ENCODE measurements around the gene AZU1.
"Not testable (repeated sequence)": the region's sequence is repeated elsewhere in the genome, so short reads cannot be mapped to it uniquely, and the experiment has no call there.

Gene AZU1

GRCh38 chr19:810077-810855 is 17.4 kb upstream of the AZU1 start:
- DNase-seq (ENCODE audit: low read depth in 2 of 2) = no peak

GRCh38 chr19:810883-811489 is 16.7 kb upstream of the AZU1 start:
- no peak for DNase-seq (ENCODE audit: low read depth in 2 of 2)

- DNase-seq (ENCODE audit: low read depth in 2 of 2) = no peak
Observed at GRCh38 chr19:811506-812048, 16.1 kb upstream of the AZU1 start.

GRCh38 chr19:812049-812746 is 15.4 kb upstream of the AZU1 start:
- no peak for DNase-seq (ENCODE audit: low read depth in 2 of 2)

GRCh38 chr19:812747-813218 is 14.9 kb upstream of the AZU1 start:
- DNase-seq (ENCODE audit: low read depth in 2 of 2) = no peak

GRCh38 chr19:813219-814151 is 14.2 kb upstream of the AZU1 start:
- DNase-seq (ENCODE audit: low read depth in 2 of 2) = no peak

- no peak for DNase-seq (ENCODE audit: low read depth in 2 of 2)
Observed at GRCh38 chr19:814152-815078, 13.2 kb upstream of the AZU1 start.

- no peak for DNase-seq (ENCODE audit: low read depth in 2 of 2)
Observed at GRCh38 chr19:815079-815774, 12.4 kb upstream of the AZU1 start.

GRCh38 chr19:815775-816499 is 11.7 kb upstream of the AZU1 start:
- DNase-seq (ENCODE audit: low read depth in 2 of 2) = no peak

GRCh38 chr19:816500-816857 is 11.2 kb upstream of the AZU1 start:
- no peak for DNase-seq (ENCODE audit: low read depth in 2 of 2)

GRCh38 chr19:820212-820611 is 7.4 kb upstream of the AZU1 start:
- not testable (repeated sequence) for DNase-seq (ENCODE audit: low read depth in 2 of 2)

- DNase-seq (ENCODE audit: low read depth in 2 of 2) = no peak
Observed at GRCh38 chr19:821231-821824, 6.3 kb upstream of the AZU1 start.

GRCh38 chr19:821825-822503 is 5.7 kb upstream of the AZU1 start, which contains the start of gene PLPPR3:
Gene PLPPR3, minus strand, starts transcription at chr19:821955. Its CDS starts 396 bp downstream, at chr19:821559.
- DNase-seq (ENCODE audit: low read depth in 2 of 2) = no peak

GRCh38 chr19:823565-824121 is 4.0 kb upstream of the AZU1 start:
- no peak for DNase-seq (ENCODE audit: low read depth in 2 of 2)

GRCh38 chr19:824885-825284 is 2.8 kb upstream of the AZU1 start:
- DNase-seq (ENCODE audit: low read depth in 2 of 2) = no peak

- DNase-seq (ENCODE audit: low read depth in 2 of 2) = no peak
Observed at GRCh38 chr19:825897-826644, 1.6 kb upstream of the AZU1 start.

GRCh38 chr19:827314-827709 is 325 bp upstream of the AZU1 start:
- DNase-seq (ENCODE audit: low read depth in 2 of 2) = no peak
